Subcutaneous abdominal adipose tissue (tissue), 5 donors: Measurements from ENCODE around the gene CHPF.

Experiments
- H3K27ac ChIP-seq: one replicate; pipeline ENCODE4 v1.7.0; 2013; ENCODE audit warnings: low read depth, mild to moderate bottlenecking, inconsistent platforms, low read length, moderate library complexity
- H3K27me3 ChIP-seq, 5 donors: one replicate each; pipeline ENCODE4 v1.7.0; 2013; ENCODE audit warnings: low read length in 5 of 5, inconsistent platforms in 1 of 5; ENCODE audit not compliant: control insufficient read depth in 5 of 5, insufficient read depth in 4 of 5
- H3K36me3 ChIP-seq, 5 donors: one replicate each; pipeline ENCODE4 v1.7.0; 2013; ENCODE audit warnings: low read length in 5 of 5; ENCODE audit not compliant: control insufficient read depth in 5 of 5, insufficient read depth in 5 of 5
- H3K4me1 ChIP-seq, 5 donors: one replicate each; pipeline ENCODE4 v1.7.0; 2013; ENCODE audit warnings: low read length in 5 of 5, mild to moderate bottlenecking in 3 of 5, moderate library complexity in 1 of 5; ENCODE audit not compliant: control insufficient read depth in 5 of 5, insufficient read depth in 5 of 5
- H3K4me3 ChIP-seq, 5 donors: one replicate each; pipeline ENCODE4 v1.7.0; 2013; ENCODE audit warnings: low read length in 5 of 5, low read depth in 1 of 5
- H3K9ac ChIP-seq, 5 donors: one replicate each; pipeline ENCODE4 v1.7.0; 2013; ENCODE audit warnings: low read length in 5 of 5, mild to moderate bottlenecking in 4 of 5, moderate library complexity in 3 of 5
- H3K9me3 ChIP-seq, 5 donors: one replicate each; pipeline ENCODE4 v1.7.0; 2013; ENCODE audit warnings: low read length in 5 of 5; ENCODE audit not compliant: control insufficient read depth in 5 of 5
- donor health status: healthy.
- donor health status: healthy.
- donor health status: healthy.
- donor health status: healthy.
- donor health status: healthy.

CHPF gene

GRCh38 chr2:219552382-219553167, 9.0 kb upstream of the CHPF start:
- Histone ChIP-seq H3K27ac (no peak overlapping the region), H3K27me3 (peaks cover 0 to 33% (median 24%) of the 10 kb centered on the region in 5 donors), H3K9me3 (no peaks in the 10 kb centered on the region), H3K4me3 (peak overlapping the region in 4 of 5 donors; percentile 61 to 77 (median 66)), H3K36me3 (peaks cover 0 to 11% (median 6%) of the 10 kb centered on the region in 5 donors), H3K4me1 (peaks cover 0 to 19% (median 16%) of the 10 kb centered on the region in 5 donors), H3K9ac (peak overlapping the region in 1 of 5 donors; percentile 45)

- no peaks in the 10 kb centered on the region for H3K9me3 ChIP-seq
- H3K9ac ChIP-seq: peak overlapping the region in 2 of 5 donors; percentile 11 to 35
- H3K27ac ChIP-seq: no peak overlapping the region
- peaks cover 0 to 38% (median 25%) of the 10 kb centered on the region in 5 donors for H3K27me3 ChIP-seq
- peaks cover 0 to 9% (median 6%) of the 10 kb centered on the region in 5 donors for H3K36me3 ChIP-seq
- H3K4me1 ChIP-seq: peaks cover 0 to 19% (median 16%) of the 10 kb centered on the region in 5 donors
- peak overlapping the region in 4 of 5 donors; percentile 61 to 77 (median 66) for H3K4me3 ChIP-seq
These were observed 8.1 kb upstream of the CHPF start for GRCh38 chr2:219551441-219552381.

- H3K4me3 ChIP-seq: no peak overlapping the region
- H3K27ac ChIP-seq: no peak overlapping the region
- no peaks in the 10 kb centered on the region for H3K9me3 ChIP-seq
- no peak overlapping the region for H3K9ac ChIP-seq
- H3K36me3 ChIP-seq: no peaks in the 10 kb centered on the region
- H3K27me3 ChIP-seq: peaks cover 0 to 38% (median 25%) of the 10 kb centered on the region in 5 donors
- peaks cover 0 to 21% (median 17%) of the 10 kb centered on the region in 5 donors for H3K4me1 ChIP-seq
These were observed 6.0 kb upstream of the CHPF start for GRCh38 chr2:219549619-219550018.

- Histone ChIP-seq H3K27me3 (peaks cover 0 to 31% (median 24%) of the 10 kb centered on the region in 5 donors), H3K9me3 (no peaks in the 10 kb centered on the region), H3K4me3 (no peak overlapping the region), H3K27ac (no peak overlapping the region), H3K4me1 (peaks cover 0 to 27% (median 24%) of the 10 kb centered on the region in 5 donors), H3K9ac (no peak overlapping the region), H3K36me3 (no peaks in the 10 kb centered on the region)
These were observed 5.4 kb upstream of the CHPF start for GRCh38 chr2:219548990-219549389.

GRCh38 chr2:219547621-219548020, 4.0 kb upstream of the CHPF start:
- Histone ChIP-seq H3K9me3 (no peaks in the 10 kb centered on the region), H3K27me3 (peaks cover 0 to 23% (median 15%) of the 10 kb centered on the region in 5 donors), H3K36me3 (no peaks in the 10 kb centered on the region), H3K9ac (no peak overlapping the region), H3K4me1 (peaks cover 2 to 28% (median 27%) of the 10 kb centered on the region in 5 donors), H3K4me3 (no peak overlapping the region), H3K27ac (no peak overlapping the region)

GRCh38 chr2:219545943-219546352, 2.3 kb upstream of the CHPF start:
- no peak overlapping the region for H3K9ac ChIP-seq
- peaks cover 4 to 30% (median 30%) of the 10 kb centered on the region in 5 donors for H3K4me1 ChIP-seq
- H3K36me3 ChIP-seq: peaks cover 0 to 2% (median 2%) of the 10 kb centered on the region in 5 donors
- no peak overlapping the region for H3K4me3 ChIP-seq
- no peak overlapping the region for H3K27ac ChIP-seq
- no peaks in the 10 kb centered on the region for H3K9me3 ChIP-seq
- peaks cover 0 to 21% (median 12%) of the 10 kb centered on the region in 5 donors for H3K27me3 ChIP-seq

- Histone ChIP-seq H3K36me3 (peaks cover 0 to 8% (median 7%) of the 10 kb centered on the region in 5 donors), H3K27me3 (peaks cover 0 to 15% (median 11%) of the 10 kb centered on the region in 5 donors), H3K27ac (no peak overlapping the region), H3K9me3 (no peaks in the 10 kb centered on the region), H3K4me3 (no peak overlapping the region), H3K9ac (no peak overlapping the region), H3K4me1 (peaks cover 4 to 30% (median 30%) of the 10 kb centered on the region in 5 donors)
These were observed 1.8 kb upstream of the CHPF start for GRCh38 chr2:219545295-219545942.

- peaks cover 4 to 30% (median 30%) of the 10 kb centered on the region in 5 donors for H3K4me1 ChIP-seq
- H3K27me3 ChIP-seq: peaks cover 0 to 16% (median 7%) of the 10 kb centered on the region in 5 donors
- no peak overlapping the region for H3K27ac ChIP-seq
- H3K4me3 ChIP-seq: peak overlapping the region; percentile 54 to 74 (median 63)
- peaks cover 0 to 16% (median 13%) of the 10 kb centered on the region in 5 donors for H3K36me3 ChIP-seq
- H3K9ac ChIP-seq: peak overlapping the region in 1 of 5 donors; percentile 17
- no peaks in the 10 kb centered on the region for H3K9me3 ChIP-seq
These were observed 958 bp upstream of the CHPF start for GRCh38 chr2:219544567-219544966.

GRCh38 chr2:219542931-219543595, 546 bp downstream of the CHPF start:
- peaks cover 0 to 16% (median 7%) of the 10 kb centered on the region in 5 donors for H3K27me3 ChIP-seq

More at GRCh38 chr2:219542931-219543595, 546 bp downstream of the CHPF start:
- peaks cover 4 to 30% (median 30%) of the 10 kb centered on the region in 5 donors for H3K4me1 ChIP-seq
- H3K36me3 ChIP-seq: peaks cover 0 to 23% (median 16%) of the 10 kb centered on the region in 5 donors
- H3K9me3 ChIP-seq: no peaks in the 10 kb centered on the region
- peak overlapping the region; percentile 50 to 74 (median 63) for H3K4me3 ChIP-seq
- peak overlapping the region; percentile 54 for H3K27ac ChIP-seq
- peak overlapping the region in 4 of 5 donors; percentile 58 to 77 (median 71) for H3K9ac ChIP-seq
